ENCODE measurements around the gene TMEM95. TPM values are rescaled to one million over a fixed set of nuclear protein-coding genes. Genes with fewer than 3 reads are reported as not detected.

The TMEM95 gene
- total and polyA plus RNA-seq, 2 of the 8 experiments (the other 6 are each of a cell fraction or from before 2014, with no cell fraction given) = not detected

DNA sequence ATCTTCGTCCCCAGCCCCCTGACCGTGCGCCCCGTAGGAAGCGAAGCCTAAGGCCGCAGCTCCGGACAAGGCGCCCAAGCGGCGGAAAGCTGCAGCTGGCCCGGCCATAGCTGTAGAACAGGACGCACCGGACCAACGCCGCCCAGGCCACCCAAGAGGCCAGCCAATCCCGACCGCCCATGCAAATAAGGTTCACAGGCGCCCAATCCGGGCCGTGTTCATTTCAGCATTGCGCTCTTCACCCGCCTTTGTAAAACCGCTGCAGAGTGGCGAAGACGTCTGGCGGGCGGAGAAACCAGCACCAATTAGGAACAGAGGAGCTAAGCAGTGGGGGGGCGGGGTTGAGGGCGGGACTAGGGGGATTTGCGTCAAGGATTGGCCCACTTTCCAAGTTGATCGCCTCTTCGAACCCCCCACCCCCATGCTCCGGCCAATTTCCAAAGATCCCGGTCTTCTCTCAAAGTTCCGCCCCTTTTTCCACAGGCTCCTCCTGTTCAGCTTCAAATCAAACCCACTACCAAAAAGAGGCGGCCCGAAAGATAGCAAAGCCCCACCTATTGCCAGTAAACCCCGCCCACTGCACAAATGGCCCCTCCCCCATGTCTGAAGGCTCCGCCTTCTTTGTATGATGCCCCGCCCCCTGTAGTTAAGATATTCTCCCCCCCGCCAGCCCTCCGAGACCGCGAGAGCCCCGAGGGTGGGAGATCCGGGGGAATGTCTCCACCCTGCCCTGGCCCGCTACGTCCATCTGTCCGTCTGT lies 49.2 kb downstream of the TMEM95 start, which contains the start of gene TMEM256:
TSS of gene TMEM256 (minus strand) at position 121 of the 760 bp plus-strand sequence. CDS start at position 108, 13 bp downstream.
- POLR2A ChIA-PET (ENCODE audit: partially characterized antibody) = interaction anchor here (0.7 to 8.2 kb wide), 25 partner anchors 10 to 190 kb away, joined by 3 to 66 read pairs (median 4); partner anchors contain the start of genes ACAP1, CHRNB1, FGF11 and KCTD11
- peak within 1 kb of the TSS; percentile 81; the same call in 1 of the 2 replicates for H3K27ac ChIP-seq (ENCODE audit: low read depth, low read length)
- no peak within 1 kb of the TSS; the same call in 1 of the 2 replicates for H4K8ac ChIP-seq (ENCODE audit: extremely low read depth, insufficient read depth, low read length)
- no peak for TF ChIP-seq JUN (IDR thresholded peaks at IDR 0.05; ENCODE audit: low read depth, low read length)
- TF ChIP-seq EGR1 (IDR thresholded peaks at IDR 0.05; ENCODE audit: borderline replicate concordance, low read depth, low read length) = no peak
- no peak for TF ChIP-seq TCF12 (IDR thresholded peaks at IDR 0.05; ENCODE audit: low read depth, low read length)
- peak; percentile 73 for TF ChIP-seq KDM5A (IDR thresholded peaks at IDR 0.05; ENCODE audit: low read length)
- no peak; the same call in 1 of the 2 replicates for TF ChIP-seq JUND (IDR thresholded peaks at IDR 0.05; ENCODE audit: low read length)
- peak; percentile 93 for TF ChIP-seq TBP (IDR thresholded peaks at IDR 0.05; ENCODE audit: low read depth, low read length)
- no peak for TF ChIP-seq TEAD4 (IDR thresholded peaks at IDR 0.05; ENCODE audit: low read depth, low read length)
- TF ChIP-seq CHD1 (IDR thresholded peaks at IDR 0.05; ENCODE audit: low read depth, low read length) = no peak
- TF ChIP-seq SRF (IDR thresholded peaks at IDR 0.05; ENCODE audit: low read depth, low read length) = no peak
- peak; percentile 84 for TF ChIP-seq CHD2 (IDR thresholded peaks at IDR 0.05; ENCODE audit: low read length)
- TF ChIP-seq RNF2 (IDR thresholded peaks at IDR 0.05; ENCODE audit: borderline replicate concordance, low read depth, low read length, missing control alignments, poor library complexity, severe bottlenecking) = no peak
- no peak for TF ChIP-seq CTBP2 (IDR thresholded peaks at IDR 0.05; ENCODE audit: borderline replicate concordance, insufficient read depth, insufficient read length, low read length)

More for the DNA sequence above, 49.2 kb downstream of the TMEM95 start, which contains the start of gene TMEM256:
- peaks cover 0 to 8% of the 10 kb centered on the region in 2 experiments for H4K20me1 ChIP-seq (replicated peaks in 1 of 2; ENCODE audit: control insufficient read depth in 1 of 2, insufficient read depth in 2 of 2, low read length in 2 of 2)
- no peak within 1 kb of the TSS for H2BK20ac ChIP-seq (ENCODE audit: low read length)
- H3K4me3 ChIP-seq (ENCODE audit: extremely low read depth in 1 of 4, insufficient read depth in 2 of 4, low read depth in 3 of 4, low read length in 4 of 4) = peak within 1 kb of the TSS; percentile 72 to 94 (median 81)
- CTCF ChIA-PET (ENCODE audit: partially characterized antibody) = interaction anchor here (0.8 to 3.5 kb wide), 10 partner anchors 9 to 157 kb away, joined by 3 to 26 read pairs (median 5); partner anchors contain the start of genes TMEM102, TMEM95 and TNK1
- H3K4me2 ChIP-seq (ENCODE audit: insufficient read depth in 1 of 2, low read depth in 2 of 2, low read length in 2 of 2) = peak within 1 kb of the TSS; percentile 90 to 97
- DNase-seq (ENCODE audit: low read depth in 1 of 2, low spot score in 2 of 2) (peak; percentile 96 to 99), FAIRE-seq (peak; percentile 95)
- H2BK12ac ChIP-seq (ENCODE audit: low read depth, low read length) = no peak within 1 kb of the TSS
- no peak within 1 kb of the TSS for H2AFZ ChIP-seq (ENCODE audit: low read length)
- H3K27me3 ChIP-seq (replicated peaks in 1 of 4; ENCODE audit: control insufficient read depth in 3 of 4, extremely low read depth in 1 of 4, insufficient read depth in 3 of 4, low read length in 3 of 4) = no peaks in the 10 kb centered on the region; a peak in 1 of 7 replicates
- H3K79me1 ChIP-seq (ENCODE audit: low read depth, low read length) = peaks cover 5% of the 10 kb centered on the region
- H2BK120ac ChIP-seq (replicated peaks; ENCODE audit: low read depth, low read length) = no peak within 1 kb of the TSS
- H4K5ac ChIP-seq (ENCODE audit: insufficient read length, low read depth, low read length) = peak within 1 kb of the TSS; percentile 79
- peak within 1 kb of the TSS; percentile 21 for H3K14ac ChIP-seq (ENCODE audit: insufficient read length)
- H2BK15ac ChIP-seq (ENCODE audit: low read length) = no peak within 1 kb of the TSS
- peaks cover 15% of the 10 kb centered on the region; the same call in 1 of the 2 replicates for H3K23me2 ChIP-seq (ENCODE audit: low read depth, low read length)
- H3K79me2 ChIP-seq (ENCODE audit: control insufficient read depth in 1 of 2, insufficient read depth in 2 of 2, low read length in 2 of 2) = peaks cover 0 to 8% of the 10 kb centered on the region in 2 experiments; a peak in 1 of 4 replicates
- H3K18ac ChIP-seq (ENCODE audit: extremely low read depth, low read length) = peak within 1 kb of the TSS; percentile 96
- peaks cover 0 to 10% (median 4%) of the 10 kb centered on the region in 4 experiments; a peak in 5 of 8 replicates for H3K36me3 ChIP-seq (ENCODE audit: control insufficient read depth in 2 of 4, insufficient read depth in 4 of 4, low read length in 3 of 4)
- H3K4ac ChIP-seq (replicated peaks; ENCODE audit: insufficient read length, low read depth, low read length) = peak within 1 kb of the TSS; percentile 5
- no peak within 1 kb of the TSS for H3K23ac ChIP-seq (ENCODE audit: insufficient read length)
- peak within 1 kb of the TSS; percentile 34 to 61 (median 47) for H3K9ac ChIP-seq (replicated peaks in 1 of 4; ENCODE audit: extremely low read depth in 1 of 4, low read depth in 3 of 4, low read length in 3 of 4)
- 2% methylated on average over 40 of the region's 49 CpGs; no CpG with 5 or more reads in 1 of the 2 experiments for WGBS, 2 experiments (ENCODE audit: extremely low coverage in 1 of 2, insufficient coverage in 1 of 2, insufficient read length in 1 of 2, insufficient replicate concordance in 2 of 2, low coverage in 1 of 2, low lambda C conversion rate in 2 of 2, missing lambda C conversion rate in 1 of 2)
- peak within 1 kb of the TSS; percentile 76 for H2BK5ac ChIP-seq (ENCODE audit: low read depth, low read length)
- H3K4me1 ChIP-seq (replicated peaks in 1 of 4; ENCODE audit: control insufficient read depth in 3 of 4, insufficient read depth in 4 of 4, low read length in 3 of 4) = peaks cover 0 to 15% (median 11%) of the 10 kb centered on the region in 4 experiments; a peak in 5 of 7 replicates
- peak within 1 kb of the TSS; percentile 91 for H3K56ac ChIP-seq (replicated peaks; ENCODE audit: insufficient read length, low read depth, low read length)
- peak within 1 kb of the TSS; percentile 75; the same call in 1 of the 2 replicates for H2AK5ac ChIP-seq (ENCODE audit: low read depth, low read length)
- H4K91ac ChIP-seq (replicated peaks; ENCODE audit: insufficient read length, low read length) = no peak within 1 kb of the TSS
- no peaks in the 10 kb centered on the region for H3K9me3 ChIP-seq (ENCODE audit: insufficient read depth in 2 of 2, low read depth in 1 of 2, low read length in 1 of 2)

All from H1 (cell line).